ENCODE data around the gene ZBP1.

Gene ZBP1

DNA sequence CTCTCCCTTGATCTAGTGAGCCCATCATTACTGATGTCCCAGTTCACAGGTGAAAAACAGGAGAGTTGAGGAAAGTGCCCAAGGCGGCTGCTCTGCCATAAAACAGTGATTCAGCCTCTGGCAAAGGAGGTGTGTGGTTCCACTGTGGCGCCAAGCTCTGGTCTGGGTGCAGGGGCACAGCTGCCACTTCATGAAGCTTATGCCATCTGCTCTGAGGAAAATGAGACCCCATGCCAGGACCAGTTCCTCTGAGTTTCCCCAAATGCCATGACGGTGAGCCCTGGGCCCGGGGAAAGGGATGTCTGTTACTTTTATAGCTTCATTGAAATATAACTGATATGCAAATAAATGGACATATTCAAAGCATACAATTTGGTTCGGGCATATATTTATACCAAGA is 33.7 kb upstream of the ZBP1 start:
- Histone ChIP-seq H3K23ac (ENCODE audit: low read length) (no peak overlapping the region), H3K4ac (ENCODE audit: low read depth, low read length) (no peak overlapping the region), H3K9me3 (ENCODE audit: insufficient read depth, low read depth, low read length) (peaks cover 2% of the 10 kb centered on the region), H3K18ac (ENCODE audit: low read length) (no peak overlapping the region), H3K4me2 (ENCODE audit: low read length) (no peak overlapping the region), H2BK120ac (ENCODE audit: insufficient read depth, low read length, poor library complexity) (no peak overlapping the region), H3K36me3 (ENCODE audit: control insufficient read depth in 1 of 2, insufficient read depth in 2 of 2, low read length in 2 of 2) (peaks cover 72% of the 10 kb centered on the region in 2 experiments), H3K27ac (ENCODE audit: low read depth, low read length) (no peak overlapping the region), H3K79me2 (ENCODE audit: control insufficient read depth, insufficient read depth, low read length, poor library complexity) (no peaks in the 10 kb centered on the region), H4K12ac (ENCODE audit: low read depth, low read length) (no peak overlapping the region), H2AFZ (ENCODE audit: insufficient read depth, low read length, poor library complexity) (no peak overlapping the region), H4K91ac (ENCODE audit: low read depth, low read length) (no peak overlapping the region), H3K9ac (ENCODE audit: low read length) (no peak overlapping the region), H3K14ac (ENCODE audit: low read length) (no peak overlapping the region), H3K27me3 (ENCODE audit: insufficient read depth, low read length) (no peaks in the 10 kb centered on the region), H2AK5ac (ENCODE audit: low read length) (no peak overlapping the region), H3K4me1 (ENCODE audit: control insufficient read depth in 1 of 2, insufficient read depth in 2 of 2, low read length in 2 of 2) (peaks cover 16 to 18% of the 10 kb centered on the region in 2 experiments), H4K8ac (ENCODE audit: low read depth, low read length) (no peak overlapping the region), H3K79me1 (ENCODE audit: low read length) (no peaks in the 10 kb centered on the region), H3K4me3 (ENCODE audit: low read depth, low read length) (no peak overlapping the region), H2BK12ac (ENCODE audit: low read length) (no peak overlapping the region), H2BK5ac (ENCODE audit: low read depth, low read length, poor library complexity) (no peak overlapping the region)
- WGBS (ENCODE audit: extremely low coverage, insufficient coverage, insufficient read length) = no CpG with 5 or more reads among the region's 5 CpGs
- no peak for DNase-seq

DNA sequence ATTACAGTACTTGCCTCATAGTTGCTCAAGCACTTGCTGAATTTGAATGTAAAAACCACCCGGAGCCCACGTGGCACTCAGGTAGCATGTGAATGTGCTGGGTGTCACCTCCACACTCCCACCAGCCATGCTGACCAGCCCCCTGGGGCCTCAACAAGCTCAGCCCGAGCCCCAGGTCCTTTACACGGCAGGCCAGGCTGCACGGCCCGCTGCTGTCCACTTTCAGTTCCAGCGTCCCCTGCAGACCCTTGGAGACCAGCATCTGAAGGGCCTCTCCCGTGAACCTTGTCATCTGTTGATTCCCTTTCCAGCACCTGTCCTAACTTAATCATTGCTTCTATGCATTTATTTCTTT is 33.3 kb upstream of the ZBP1 start:
- Histone ChIP-seq H3K27me3 (ENCODE audit: insufficient read depth, low read length) (no peaks in the 10 kb centered on the region), H3K4me2 (ENCODE audit: low read length) (no peak overlapping the region), H3K9ac (ENCODE audit: low read length) (no peak overlapping the region), H2AFZ (ENCODE audit: insufficient read depth, low read length, poor library complexity) (no peak overlapping the region), H3K79me2 (ENCODE audit: control insufficient read depth, insufficient read depth, low read length, poor library complexity) (no peaks in the 10 kb centered on the region), H3K4ac (ENCODE audit: low read depth, low read length) (no peak overlapping the region), H3K23ac (ENCODE audit: low read length) (no peak overlapping the region), H3K14ac (ENCODE audit: low read length) (no peak overlapping the region), H3K9me3 (ENCODE audit: insufficient read depth, low read depth, low read length) (peaks cover 2% of the 10 kb centered on the region), H4K91ac (ENCODE audit: low read depth, low read length) (no peak overlapping the region), H2BK120ac (ENCODE audit: insufficient read depth, low read length, poor library complexity) (no peak overlapping the region), H3K4me1 (ENCODE audit: control insufficient read depth in 1 of 2, insufficient read depth in 2 of 2, low read length in 2 of 2) (peaks cover 16 to 18% of the 10 kb centered on the region in 2 experiments), H2BK5ac (ENCODE audit: low read depth, low read length, poor library complexity) (no peak overlapping the region), H2BK12ac (ENCODE audit: low read length) (no peak overlapping the region), H4K8ac (ENCODE audit: low read depth, low read length) (no peak overlapping the region), H3K4me3 (ENCODE audit: low read depth, low read length) (no peak overlapping the region), H3K36me3 (ENCODE audit: control insufficient read depth in 1 of 2, insufficient read depth in 2 of 2, low read length in 2 of 2) (peaks cover 68% of the 10 kb centered on the region in 2 experiments), H3K18ac (ENCODE audit: low read length) (no peak overlapping the region), H3K79me1 (ENCODE audit: low read length) (no peaks in the 10 kb centered on the region), H2AK5ac (ENCODE audit: low read length) (no peak overlapping the region), H4K12ac (ENCODE audit: low read depth, low read length) (no peak overlapping the region), H3K27ac (ENCODE audit: low read depth, low read length) (no peak overlapping the region)
- no peak for DNase-seq
- no CpG with 5 or more reads among the region's 8 CpGs for WGBS (ENCODE audit: extremely low coverage, insufficient coverage, insufficient read length)

DNA sequence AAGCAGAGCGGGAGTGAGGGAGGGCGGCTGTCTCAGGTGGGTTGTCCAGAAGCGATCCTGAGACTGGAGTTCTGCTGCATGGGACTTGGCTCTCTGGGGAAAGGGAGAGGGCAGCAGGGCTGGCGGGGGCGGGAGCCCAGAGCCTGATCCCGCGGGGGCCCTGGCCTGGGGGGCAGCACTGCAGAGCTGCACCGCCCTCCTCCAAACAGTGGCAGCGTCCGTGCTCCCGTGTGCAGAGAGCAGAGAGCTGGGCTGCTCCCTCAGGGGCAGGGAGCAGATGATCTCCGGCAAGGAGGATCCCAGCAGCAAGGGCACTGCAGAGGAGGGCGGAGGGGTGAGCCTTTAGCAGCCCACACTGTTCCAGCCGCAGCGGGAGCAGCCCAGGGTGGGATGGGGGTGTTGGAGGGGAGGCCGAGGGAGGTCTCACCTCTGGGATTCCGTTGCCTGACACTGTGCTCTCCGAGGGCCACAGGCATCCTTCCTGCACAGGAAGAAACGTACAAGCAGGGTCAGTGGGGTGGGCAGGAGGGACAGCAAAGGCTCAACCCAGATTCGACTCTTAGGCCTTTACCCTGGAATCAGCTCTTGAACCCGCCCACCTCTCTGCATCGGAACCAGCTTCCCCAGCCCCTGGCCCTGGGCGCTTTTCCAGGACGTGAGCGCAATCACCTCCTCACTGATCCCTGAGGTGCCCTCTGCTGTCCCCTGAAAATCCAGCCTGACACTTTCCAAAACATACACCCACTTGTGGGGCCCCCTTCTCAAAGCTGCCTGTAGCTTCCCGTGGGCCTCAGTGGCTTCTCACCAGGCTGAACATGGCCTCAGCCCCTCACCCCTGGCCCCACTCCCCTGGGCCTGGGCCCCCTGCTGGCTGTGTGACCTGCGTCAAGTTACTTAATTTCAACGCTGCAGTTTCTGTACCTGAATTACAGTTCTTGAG is 32.6 kb upstream of the ZBP1 start:
- WGBS (ENCODE audit: extremely low coverage, insufficient coverage, insufficient read length) = no CpG with 5 or more reads among the region's 28 CpGs
- no peak overlapping the region for H3K4me3 ChIP-seq (ENCODE audit: low read depth, low read length)
- peaks cover 61 to 62% of the 10 kb centered on the region in 2 experiments for H3K36me3 ChIP-seq (ENCODE audit: control insufficient read depth in 1 of 2, insufficient read depth in 2 of 2, low read length in 2 of 2)

DNA sequence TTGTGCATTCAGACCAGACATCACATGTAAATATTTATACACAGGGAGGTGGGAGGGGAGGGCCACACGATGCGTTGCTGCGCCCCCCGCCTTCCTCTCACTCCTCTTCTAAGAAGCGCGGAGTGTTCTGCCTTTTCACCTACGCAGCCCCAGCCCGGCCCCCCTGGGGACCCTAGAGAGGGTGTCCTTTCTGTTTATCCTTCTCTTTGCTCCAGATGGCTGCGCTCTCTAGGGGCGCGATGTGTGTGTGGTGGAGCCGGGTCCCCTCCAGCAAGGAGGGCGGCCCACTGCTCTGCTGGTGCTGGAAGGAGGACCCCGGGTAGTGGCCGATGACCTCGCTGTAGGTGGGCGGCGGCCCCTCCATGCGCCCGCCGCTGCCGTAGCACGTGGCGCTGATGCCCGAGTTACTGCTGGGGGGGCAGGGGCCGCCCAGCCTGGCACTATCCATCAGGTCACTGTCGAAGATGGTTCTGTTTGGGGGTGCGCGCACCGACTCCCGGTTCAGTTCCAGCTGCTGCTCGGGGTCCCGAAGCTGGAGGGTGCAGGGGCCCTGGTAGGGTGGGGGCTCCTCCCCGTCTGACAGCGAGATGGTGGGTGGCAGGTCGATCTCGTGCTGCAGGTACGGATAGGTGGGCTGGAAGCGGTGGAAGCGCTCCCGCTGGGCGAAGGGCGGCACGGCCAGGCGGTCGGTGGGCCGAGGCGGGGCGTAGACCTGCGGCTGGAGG is 31.8 kb upstream of the ZBP1 start:
- H3K27ac ChIP-seq (ENCODE audit: low read depth, low read length) = no peak overlapping the region
- no peak overlapping the region for H2AK5ac ChIP-seq (ENCODE audit: low read length)
- H3K4me2 ChIP-seq (ENCODE audit: low read length) = no peak overlapping the region
- no peak overlapping the region for H2BK5ac ChIP-seq (ENCODE audit: low read depth, low read length, poor library complexity)
- H3K79me2 ChIP-seq (ENCODE audit: control insufficient read depth, insufficient read depth, low read length, poor library complexity) = no peaks in the 10 kb centered on the region
- H3K18ac ChIP-seq (ENCODE audit: low read length) = no peak overlapping the region
- H2AFZ ChIP-seq (ENCODE audit: insufficient read depth, low read length, poor library complexity) = no peak overlapping the region
- no peak overlapping the region for H3K4ac ChIP-seq (ENCODE audit: low read depth, low read length)
- no peaks in the 10 kb centered on the region for H3K79me1 ChIP-seq (ENCODE audit: low read length)
- H4K8ac ChIP-seq (ENCODE audit: low read depth, low read length) = no peak overlapping the region
- H3K4me3 ChIP-seq (ENCODE audit: low read depth, low read length) = peak overlapping the region; percentile 39
- no peak overlapping the region for H2BK12ac ChIP-seq (ENCODE audit: low read length)
- H3K36me3 ChIP-seq (ENCODE audit: control insufficient read depth in 1 of 2, insufficient read depth in 2 of 2, low read length in 2 of 2) = peaks cover 53 to 55% of the 10 kb centered on the region in 2 experiments
- H3K23ac ChIP-seq (ENCODE audit: low read length) = no peak overlapping the region
- WGBS (ENCODE audit: extremely low coverage, insufficient coverage, insufficient read length) = no CpG with 5 or more reads among the region's 50 CpGs
- no peak overlapping the region for H3K9ac ChIP-seq (ENCODE audit: low read length)
- peaks cover 16 to 18% of the 10 kb centered on the region in 2 experiments for H3K4me1 ChIP-seq (ENCODE audit: control insufficient read depth in 1 of 2, insufficient read depth in 2 of 2, low read length in 2 of 2)
- no peak overlapping the region for H4K12ac ChIP-seq (ENCODE audit: low read depth, low read length)
- no peak overlapping the region for H2BK120ac ChIP-seq (ENCODE audit: insufficient read depth, low read length, poor library complexity)
- no peak overlapping the region for H3K14ac ChIP-seq (ENCODE audit: low read length)
- no peaks in the 10 kb centered on the region for H3K27me3 ChIP-seq (ENCODE audit: insufficient read depth, low read length)
- no peak for DNase-seq
- H4K91ac ChIP-seq (ENCODE audit: low read depth, low read length) = no peak overlapping the region
- peaks cover 2% of the 10 kb centered on the region for H3K9me3 ChIP-seq (ENCODE audit: insufficient read depth, low read depth, low read length)

More for the DNA sequence above, 32.6 kb upstream of the ZBP1 start:
- Histone ChIP-seq H3K4ac (ENCODE audit: low read depth, low read length) (no peak overlapping the region), H3K18ac (ENCODE audit: low read length) (peak overlapping the region; percentile 24), H3K27me3 (ENCODE audit: insufficient read depth, low read length) (no peaks in the 10 kb centered on the region), H3K14ac (ENCODE audit: low read length) (no peak overlapping the region), H3K4me2 (ENCODE audit: low read length) (no peak overlapping the region), H3K23ac (ENCODE audit: low read length) (no peak overlapping the region), H3K9me3 (ENCODE audit: insufficient read depth, low read depth, low read length) (peaks cover 2% of the 10 kb centered on the region), H3K79me1 (ENCODE audit: low read length) (no peaks in the 10 kb centered on the region), H4K91ac (ENCODE audit: low read depth, low read length) (no peak overlapping the region), H2BK120ac (ENCODE audit: insufficient read depth, low read length, poor library complexity) (no peak overlapping the region), H2BK12ac (ENCODE audit: low read length) (no peak overlapping the region), H2AFZ (ENCODE audit: insufficient read depth, low read length, poor library complexity) (no peak overlapping the region), H3K79me2 (ENCODE audit: control insufficient read depth, insufficient read depth, low read length, poor library complexity) (no peaks in the 10 kb centered on the region), H3K4me1 (ENCODE audit: control insufficient read depth in 1 of 2, insufficient read depth in 2 of 2, low read length in 2 of 2) (peaks cover 16 to 18% of the 10 kb centered on the region in 2 experiments), H3K27ac (ENCODE audit: low read depth, low read length) (no peak overlapping the region), H4K8ac (ENCODE audit: low read depth, low read length) (no peak overlapping the region), H3K9ac (ENCODE audit: low read length) (no peak overlapping the region), H2BK5ac (ENCODE audit: low read depth, low read length, poor library complexity) (no peak overlapping the region), H4K12ac (ENCODE audit: low read depth, low read length) (no peak overlapping the region), H2AK5ac (ENCODE audit: low read length) (no peak overlapping the region)
- no peak for DNase-seq

All from trophoblast cell (in vitro differentiated cells and primary cell).